GM10266 (cell line): Measurements from ENCODE around the gene SUMO3.

ENCODE experiments used
- DNase-seq: peaks from one replicate; pipeline ENCODE4 v3.0.0; 2012; ENCODE audit errors: extremely low spot score
- CTCF ChIP-seq: IDR thresholded peaks from 2 replicates; pipeline ENCODE4 v1.5.1; 2012; ENCODE audit warnings: mild to moderate bottlenecking, low read depth; ENCODE audit not compliant: control insufficient read depth, insufficient read depth; ENCODE audit errors: missing control alignments

SUMO3 gene

GRCh38 chr21:44840771-44841170, 22.9 kb upstream of the SUMO3 start:
- TF ChIP-seq CTCF = no peak
- DNase-seq = no peak

GRCh38 chr21:44838951-44839350, 21.1 kb upstream of the SUMO3 start:
- no peak for TF ChIP-seq CTCF

GRCh38 chr21:44838039-44838895, 20.4 kb upstream of the SUMO3 start:
- no peak for TF ChIP-seq CTCF
- no peak for DNase-seq

More at GRCh38 chr21:44838951-44839350, 21.1 kb upstream of the SUMO3 start:
- no peak for DNase-seq

- no peak for TF ChIP-seq CTCF
- no peak for DNase-seq
These were observed 19.7 kb upstream of the SUMO3 start for GRCh38 chr21:44837537-44837936.

- TF ChIP-seq CTCF = no peak
- DNase-seq = no peak
These were observed 19.0 kb upstream of the SUMO3 start for GRCh38 chr21:44836666-44837471.

- no peak for DNase-seq
- no peak for TF ChIP-seq CTCF
These were observed 18.4 kb upstream of the SUMO3 start for GRCh38 chr21:44836349-44836665.

GRCh38 chr21:44835647-44835973, 17.7 kb upstream of the SUMO3 start:
- no peak for DNase-seq
- TF ChIP-seq CTCF = no peak
